Psoas muscle (tissue), 8 donors: ENCODE measurements around the gene F11R. TPM values are rescaled to one million over a fixed set of nuclear protein-coding genes. Genes with fewer than 3 reads are reported as not detected.

Experiments
- ATAC-seq, 4 donors: fragments of 200-7000 bp; cut with Tn5 transposase; one replicate each; pipeline ENCODE4 v1.9.1; 2020; ENCODE audit warnings: moderate library complexity in 3 of 4, mild to moderate bottlenecking in 2 of 4
- DNase-seq, 2 donors: peaks; one replicate each; pipeline ENCODE4 v3.0.0-alpha.2; 2020
- H3K27ac ChIP-seq: fragments of 200-600 bp; one replicate; pipeline ENCODE4 v1.8.0; 2022
- H3K27me3 ChIP-seq, 3 donors: fragments of 200-600 bp in 1 of 3; one replicate each; pipeline versions ENCODE4 v1.6.1 to v1.8.0; 2013 to 2022; ENCODE audit warnings: low read length in 2 of 3, mild to moderate bottlenecking in 2 of 3, moderate library complexity in 1 of 3; ENCODE audit not compliant: insufficient read depth in 3 of 3
- H3K36me3 ChIP-seq, 2 donors: fragments of 200-600 bp in 1 of 2; one replicate each; pipeline versions ENCODE4 v1.6.1 to v1.8.0; 2013 to 2022; ENCODE audit warnings: low read depth in 1 of 2, mild to moderate bottlenecking in 1 of 2, moderate library complexity in 1 of 2; ENCODE audit not compliant: insufficient read depth in 1 of 2
- H3K4me1 ChIP-seq: fragments of 200-600 bp; one replicate; pipeline ENCODE4 v1.8.0; 2022
- H3K4me3 ChIP-seq: fragments of 200-600 bp; one replicate; pipeline ENCODE4 v1.8.0; 2022; ENCODE audit warnings: mild to moderate bottlenecking
- H3K9me3 ChIP-seq: fragments of 200-600 bp; one replicate; pipeline ENCODE4 v1.8.0; 2022
- CTCF ChIP-seq: fragments of 200-600 bp; IDR thresholded peaks from one replicate; pipeline ENCODE4 v1.8.0; 2022; ENCODE audit warnings: antibody characterized with exemption
- WGBS, 3 donors: extraction: QIAGEN DNeasy Blood & Tissue Kit; methylation state at CpG; one replicate each; pipeline versions ENCODE4 v1.1.6 to v1.1.7; 2013; 5-methylcytosine and 5-hydroxymethylcytosine counted together
- intact Hi-C, 2 donors: fragments of 100-400 bp; cut with DNase I; formaldehyde crosslinking; loops; one replicate each; pipeline versions ENCODE4 v1.11.0 to v1.14.2; 2022
- polyA plus RNA-seq, 3 donors: library from polyadenylated mRNA; stranded (reverse); fragments of 200-250 nt; gene quantifications; one replicate each; pipeline ENCODE4 v1.2.3, GENCODE V29; 2013
- total RNA-seq, 4 donors: library from RNA; stranded (reverse); fragmentation: NEBNext Ultra II Directional in 2 of 4; extraction: Animal tissue kit (Norgen Biotek cat#: 25700) in 2 of 4; gene quantifications; one replicate each; pipeline versions ENCODE4 v1.2.1 to v1.2.4, GENCODE V29; 2021 to 2023
- donor health status: healthy with polysubstance abuse.
- donor health status: DM: no; HTN: no; CAD: no; lungs with moderate emphysema.
- donor health status: Bipolar disorder and iron deficiency.
- donor health status: healthy.
- donor health status: DM: yes; HTN: yes; CAD: no.
- donor health status: DM: no; HTN: no; CAD: no.
- donor health status: DM: no; HTN: no; CAD: no.
- donor health status: DM: yes; HTN: yes; CAD: no.

Gene F11R
- total and polyA plus RNA-seq, 7 donors, result 2.9 to 13.8 (median 5.2) TPM

DNA sequence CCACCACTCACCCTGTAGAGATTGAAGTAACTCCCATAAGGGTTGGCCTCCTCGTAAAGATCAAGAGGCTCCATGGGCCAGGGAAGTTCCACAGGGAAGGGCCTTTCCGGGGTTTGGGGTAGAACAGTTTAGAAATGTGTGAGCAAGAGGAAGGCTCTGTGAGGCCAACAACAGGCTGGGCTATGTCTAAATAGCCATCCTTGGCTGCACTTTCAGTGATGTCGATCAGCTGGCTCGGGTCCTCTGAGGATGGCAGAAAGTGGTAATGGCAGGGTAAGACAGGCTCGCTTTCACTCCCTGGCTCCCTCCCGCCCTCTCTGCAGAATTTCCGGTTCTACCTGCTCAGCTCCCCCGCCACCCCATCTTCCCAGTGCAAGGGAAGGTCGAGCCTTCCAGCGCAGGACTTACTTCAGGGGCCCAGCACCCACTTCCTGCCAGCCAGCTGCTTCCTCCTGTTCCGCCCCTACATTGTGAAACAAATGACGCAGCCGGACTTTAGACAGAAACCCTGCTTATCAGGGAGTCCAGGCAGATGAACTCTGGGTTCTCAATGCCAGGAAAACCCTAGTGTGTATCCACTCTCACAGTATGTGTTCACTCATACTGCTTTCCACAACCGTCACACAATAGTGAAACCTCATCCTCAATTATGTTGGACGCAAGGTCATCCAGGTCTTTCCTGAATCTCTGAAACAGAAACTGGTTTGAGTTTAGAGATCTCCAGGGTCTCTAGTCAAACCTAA is 7.3 kb downstream of the F11R start:
- H3K4me3 ChIP-seq, result peak overlapping the region; percentile 36
- H3K27me3 ChIP-seq, result peaks cover 0 to 9% (median 0%) of the 10 kb centered on the region in 3 donors
- peak; percentile 71 to 80 for DNase-seq
- no peak for TF ChIP-seq CTCF
- ATAC-seq, result peak; percentile 71 to 90 (median 86)
- no peaks in the 10 kb centered on the region for H3K36me3 ChIP-seq
- intact Hi-C loops, result no loop called here
- 21 to 25% (median 21%) methylated on average over 15 of the region's 15 CpGs for WGBS, 3 donors
- H3K4me1 ChIP-seq, result peaks cover 3% of the 10 kb centered on the region
- H3K9me3 ChIP-seq, result no peaks in the 10 kb centered on the region
- H3K27ac ChIP-seq, result peak overlapping the region; percentile 72

DNA sequence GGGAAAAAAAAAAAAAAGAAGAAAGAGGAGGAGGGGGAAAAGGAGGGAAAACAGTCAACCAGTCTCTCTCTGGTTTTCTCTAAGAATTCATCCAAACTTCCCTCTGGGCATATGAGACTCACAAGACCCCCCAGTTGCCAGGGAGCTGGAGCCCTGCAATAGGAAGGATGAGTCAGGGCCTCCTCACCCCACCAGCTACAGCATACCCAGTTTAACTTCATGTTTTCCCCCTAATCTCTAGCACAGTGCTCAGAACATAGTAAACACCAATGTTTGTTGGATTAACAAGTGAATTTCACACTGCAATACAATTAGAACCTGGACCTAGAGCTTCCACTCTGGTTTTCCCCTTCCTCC is 7.8 kb downstream of the F11R start:
- Histone ChIP-seq H3K4me3 (peak overlapping the region; percentile 36), H3K9me3 (no peaks in the 10 kb centered on the region), H3K27me3 (peaks cover 0 to 6% (median 0%) of the 10 kb centered on the region in 3 donors), H3K36me3 (no peaks in the 10 kb centered on the region), H3K4me1 (peaks cover 3% of the 10 kb centered on the region), H3K27ac (peak overlapping the region; percentile 72)
- DNase-seq (no peak), ATAC-seq (peak in 2 of 4 donors; percentile 22 to 42)
- intact Hi-C loops, result no loop called here
- TF ChIP-seq CTCF, result no peak

GRCh38 chr1:161012420-161012819 is 8.5 kb downstream of the F11R start:
- H3K27ac ChIP-seq, result peak overlapping the region; percentile 72
- no peak for ATAC-seq
- intact Hi-C loops, result no loop called here

DNA sequence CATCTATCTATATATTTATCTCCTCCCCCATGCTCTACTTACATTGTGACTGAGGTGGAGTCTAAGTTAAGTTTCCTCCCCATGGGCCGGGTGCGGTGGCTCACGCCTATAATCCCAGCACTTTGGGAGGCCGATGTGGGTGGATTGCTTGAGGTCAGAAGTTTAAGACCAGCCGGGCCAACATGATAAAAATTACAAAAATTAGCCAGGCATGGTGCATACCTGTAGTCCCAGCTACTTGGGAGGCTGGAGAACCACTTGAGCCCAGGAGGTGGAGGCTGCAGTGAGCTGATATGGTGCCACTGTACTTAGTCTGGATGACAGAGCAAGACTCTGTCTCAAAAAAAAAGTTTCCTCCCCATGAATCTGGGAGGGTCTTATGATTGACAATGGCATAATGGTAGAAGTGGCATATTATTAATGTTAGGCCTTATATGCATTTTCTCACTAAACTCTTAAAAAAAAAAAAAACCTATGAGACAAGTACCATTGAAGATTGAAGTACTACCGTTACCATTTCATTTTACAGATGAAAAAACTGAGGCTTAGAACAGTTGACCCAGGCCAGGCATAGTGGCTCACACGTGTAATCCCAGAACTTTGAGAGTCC is 11.2 kb downstream of the F11R start:
- DNase-seq (no peak), ATAC-seq (no peak)
- Histone ChIP-seq H3K36me3 (no peaks in the 10 kb centered on the region), H3K9me3 (no peaks in the 10 kb centered on the region), H3K4me3 (no peak overlapping the region), H3K27me3 (no peaks in the 10 kb centered on the region), H3K4me1 (peaks cover 3% of the 10 kb centered on the region), H3K27ac (no peak overlapping the region)
- WGBS, 3 donors, result 86 to 91% (median 88%) methylated on average over 7 of the region's 7 CpGs
- TF ChIP-seq CTCF, result no peak
- intact Hi-C loops, result no loop called here

More at GRCh38 chr1:161012420-161012819, 8.5 kb downstream of the F11R start:
- no peaks in the 10 kb centered on the region for H3K9me3 ChIP-seq
- no peaks in the 10 kb centered on the region for H3K36me3 ChIP-seq
- TF ChIP-seq CTCF, result no peak
- H3K4me1 ChIP-seq, result peaks cover 3% of the 10 kb centered on the region
- no peak overlapping the region for H3K4me3 ChIP-seq
- H3K27me3 ChIP-seq, result no peaks in the 10 kb centered on the region
- WGBS, 3 donors, result 89 to 93% (median 91%) methylated on average over 3 of the region's 3 CpGs
- no peak for DNase-seq
